SK-N-MC (cell line): ENCODE data around the gene PRR5L.

Source experiments
- EZH2 ChIP-seq: fragments of 200-600 bp; sonication (generic); IDR thresholded peaks from one replicate; pipeline ENCODE4 v1.6.1; 2017; ENCODE audit warnings: antibody characterized with exemption
- POLR2AphosphoS5 ChIP-seq: IDR thresholded peaks from 2 replicates; pipeline ENCODE4 v1.6.1; 2012; ENCODE audit warnings: mild to moderate bottlenecking, low read depth, low read length, borderline replicate concordance

DNA sequence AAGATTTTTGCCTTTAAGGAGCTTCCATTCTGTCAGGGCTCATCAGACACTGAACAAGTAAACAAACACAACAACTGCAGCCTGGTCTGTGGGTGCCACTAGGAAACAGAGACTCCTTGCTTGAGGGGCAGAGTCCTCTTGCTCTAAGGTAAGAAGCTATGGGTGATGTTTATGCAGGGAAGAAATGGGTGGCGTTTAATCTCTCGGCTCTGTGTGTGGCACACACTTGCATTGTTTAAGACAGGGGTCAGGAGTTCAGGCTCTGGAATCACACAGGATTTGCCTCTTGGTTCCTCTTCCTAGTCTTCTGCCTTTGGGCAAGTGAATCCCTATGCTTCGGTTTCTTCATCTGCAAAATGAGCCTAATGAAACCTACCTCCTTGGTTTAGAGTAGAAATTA lies 90.3 kb downstream of the PRR5L start:
- TF ChIP-seq EZH2 (no peak), POLR2AphosphoS5 (no peak; the same call in 1 of the 2 replicates)
